Measurements from ENCODE around the gene RSRP1.
"Not testable (repeated sequence)": the region's sequence is repeated elsewhere in the genome, so short reads cannot be mapped to it uniquely, and the experiment has no call there.

RSRP1 gene

GRCh38 chr1:25245809-25246599, 1.2 kb downstream of the RSRP1 start:
- FAIRE-seq (peak; percentile 76), DNase-seq (ENCODE audit: insufficient read length, low spot score) (no peak)
- TF ChIP-seq POU2F2 (IDR thresholded peaks at IDR 0.05; ENCODE audit: low read depth, low read length) (no peak), POLR2A (IDR thresholded peaks at IDR 0.05; ENCODE audit: low read depth, low read length) (no peak), TAF1 (IDR thresholded peaks at IDR 0.05; ENCODE audit: low read depth, low read length) (no peak), POLR2AphosphoS5 (IDR thresholded peaks at IDR 0.05; ENCODE audit: low read depth, low read length) (no peak), PAX5 (IDR thresholded peaks at IDR 0.05; ENCODE audit: insufficient read depth, low read length, severe bottlenecking) (no peak), SPI1 (IDR thresholded peaks at IDR 0.05; ENCODE audit: low read depth, low read length) (no peak)

GRCh38 chr1:25245393-25245792, 1.9 kb downstream of the RSRP1 start:
- no peak for DNase-seq (ENCODE audit: insufficient read length, low spot score)
- TF ChIP-seq SPI1 (IDR thresholded peaks at IDR 0.05; ENCODE audit: low read depth, low read length): no peak
- no peak for TF ChIP-seq TAF1 (IDR thresholded peaks at IDR 0.05; ENCODE audit: low read depth, low read length)
- no peak for TF ChIP-seq POU2F2 (IDR thresholded peaks at IDR 0.05; ENCODE audit: low read depth, low read length)
- TF ChIP-seq POLR2AphosphoS5 (IDR thresholded peaks at IDR 0.05; ENCODE audit: low read depth, low read length): no peak
- TF ChIP-seq PAX5 (IDR thresholded peaks at IDR 0.05; ENCODE audit: insufficient read depth, low read length, severe bottlenecking): no peak
- TF ChIP-seq POLR2A (IDR thresholded peaks at IDR 0.05; ENCODE audit: low read depth, low read length): no peak
- FAIRE-seq: no peak

GRCh38 chr1:25243907-25244306, 3.3 kb downstream of the RSRP1 start:
- DNase-seq (ENCODE audit: insufficient read length, low spot score): no peak
- FAIRE-seq: no peak
- no peak for TF ChIP-seq POLR2AphosphoS5 (IDR thresholded peaks at IDR 0.05; ENCODE audit: low read depth, low read length)

- DNase-seq (ENCODE audit: insufficient read length, low spot score) (peak; percentile 74), FAIRE-seq (peak; percentile 89)
Measured at GRCh38 chr1:25239681-25240541, 7.3 kb downstream of the RSRP1 start.

GRCh38 chr1:25238046-25238445, 9.2 kb downstream of the RSRP1 start:
- FAIRE-seq: no peak
- DNase-seq (ENCODE audit: insufficient read length, low spot score): no peak
- TF ChIP-seq PAX5 (IDR thresholded peaks at IDR 0.05; ENCODE audit: insufficient read depth, low read length, severe bottlenecking): no peak
- TF ChIP-seq POLR2AphosphoS5 (IDR thresholded peaks at IDR 0.05; ENCODE audit: low read depth, low read length): no peak
- no peak for TF ChIP-seq SPI1 (IDR thresholded peaks at IDR 0.05; ENCODE audit: low read depth, low read length)
- no peak for TF ChIP-seq TAF1 (IDR thresholded peaks at IDR 0.05; ENCODE audit: low read depth, low read length)
- TF ChIP-seq POU2F2 (IDR thresholded peaks at IDR 0.05; ENCODE audit: low read depth, low read length): no peak

More at GRCh38 chr1:25239681-25240541, 7.3 kb downstream of the RSRP1 start:
- TF ChIP-seq POLR2AphosphoS5 (IDR thresholded peaks at IDR 0.05; ENCODE audit: low read depth, low read length) (peak; percentile 98), SPI1 (IDR thresholded peaks at IDR 0.05; ENCODE audit: low read depth, low read length) (no peak), POLR2A (IDR thresholded peaks at IDR 0.05; ENCODE audit: low read depth, low read length) (peak; percentile 94), PAX5 (IDR thresholded peaks at IDR 0.05; ENCODE audit: insufficient read depth, low read length, severe bottlenecking) (peak; percentile 12), POU2F2 (IDR thresholded peaks at IDR 0.05; ENCODE audit: low read depth, low read length) (peak; percentile 63), TAF1 (IDR thresholded peaks at IDR 0.05; ENCODE audit: low read depth, low read length) (peak; percentile 33; the same call in 1 of the 2 replicates)

- FAIRE-seq; DNase-seq (ENCODE audit: insufficient read length, low spot score): not testable (repeated sequence)
Measured at GRCh38 chr1:25236261-25236660, 11.0 kb downstream of the RSRP1 start.

- FAIRE-seq; DNase-seq (ENCODE audit: insufficient read length, low spot score): not testable (repeated sequence)
Measured at GRCh38 chr1:25235411-25235810, 11.8 kb downstream of the RSRP1 start.

GRCh38 chr1:25232866-25233784, 14.1 kb downstream of the RSRP1 start:
- DNase-seq (ENCODE audit: insufficient read length, low spot score): peak; percentile 48
- FAIRE-seq: peak; percentile 98

More at GRCh38 chr1:25232866-25233784, 14.1 kb downstream of the RSRP1 start:
- TF ChIP-seq POLR2A (IDR thresholded peaks at IDR 0.05; ENCODE audit: low read depth, low read length) (no peak; the same call in 1 of the 2 replicates), SPI1 (IDR thresholded peaks at IDR 0.05; ENCODE audit: low read depth, low read length) (no peak), POLR2AphosphoS5 (IDR thresholded peaks at IDR 0.05; ENCODE audit: low read depth, low read length) (peak; percentile 21; the same call in 1 of the 2 replicates), PAX5 (IDR thresholded peaks at IDR 0.05; ENCODE audit: insufficient read depth, low read length, severe bottlenecking) (no peak), TAF1 (IDR thresholded peaks at IDR 0.05; ENCODE audit: low read depth, low read length) (no peak; the same call in 1 of the 2 replicates), POU2F2 (IDR thresholded peaks at IDR 0.05; ENCODE audit: low read depth, low read length) (peak; percentile 54; the same call in 1 of the 2 replicates)

Data from GM12891 (cell line).